K562 (cell line): ENCODE data around the gene LETM1. TPM values are rescaled to one million over a fixed set of nuclear protein-coding genes. Genes with fewer than 3 reads are reported as not detected.

Experiments used
- BCOR ChIP-seq: fragments of 450-650 bp; IDR thresholded peaks from 2 replicates; pipeline ENCODE4 v1.6.1; 2016
- EWSR1 ChIP-seq: fragments of 450-650 bp; IDR thresholded peaks from 2 replicates; pipeline ENCODE4 v1.6.1; 2018; ENCODE audit warnings: borderline replicate concordance, mild to moderate bottlenecking, low read depth, moderate library complexity; ENCODE audit not compliant: partially characterized antibody
- PTBP1 ChIP-seq: fragments of 200-400 bp; formaldehyde crosslinking; IDR thresholded peaks from 2 replicates; pipeline ENCODE4 v1.6.1; 2017; ENCODE audit warnings: low read depth, low read length
- ZFP36 ChIP-seq: fragments of 150-350 bp; IDR thresholded peaks from 2 replicates; pipeline ENCODE4 v1.6.1; 2018; ENCODE audit warnings: low read length, low read depth; ENCODE audit not compliant: partially characterized antibody
- polyA plus RNA-seq, 8 experiments: library from polyadenylated mRNA; depleted of rRNA in 4 of 8; stranded (reverse) in 5 of 8; unstranded in 3 of 8; fragments of >200 nt; fragmentation: Nextera tagmentation in 2 of 8; fragmentation: Illumina TruSeq in 1 of 8; extraction: Ambion mirVana in 2 of 8; extraction: Trizol in 1 of 8; gene quantifications; 2 replicates each; pipeline versions ENCODE4 v1.2.1 to v1.2.3, GENCODE V29; 2011 to 2014; ENCODE audit warnings: inconsistent platforms in 1 of 8, missing spikeins in 1 of 8
- total RNA-seq, 7 experiments: library from RNA; depleted of rRNA in 6 of 7; stranded (reverse); fragments of >200 nt in 6 of 7; fragmentation: Illumina TruSeq in 2 of 7; extraction: Trizol in 2 of 7; gene quantifications; 2 replicates each; pipeline versions ENCODE4 v1.2.1 to v1.2.3, GENCODE V29; 2011 to 2021; ENCODE audit warnings: low replicate concordance in 1 of 7
- TF ChIP-seq, protein P1 (sequence below): fragments of 450-650 bp; IDR thresholded peaks from 2 replicates; pipeline ENCODE4 v1.6.1; 2016; ENCODE audit warnings: mild to moderate bottlenecking, moderate library complexity
- TF ChIP-seq, protein P2 (sequence below): fragments of 150-350 bp; IDR thresholded peaks from 2 replicates; pipeline ENCODE4 v1.6.1; 2014; ENCODE audit warnings: low read depth, mild to moderate bottlenecking, low read length, borderline replicate concordance

The LETM1 gene
- total and polyA plus RNA-seq, 9 of the 15 experiments (the other 6 are each of a cell fraction or from before 2014, with no cell fraction given), result 3.9 to 109 (median 35.0) TPM

DNA sequence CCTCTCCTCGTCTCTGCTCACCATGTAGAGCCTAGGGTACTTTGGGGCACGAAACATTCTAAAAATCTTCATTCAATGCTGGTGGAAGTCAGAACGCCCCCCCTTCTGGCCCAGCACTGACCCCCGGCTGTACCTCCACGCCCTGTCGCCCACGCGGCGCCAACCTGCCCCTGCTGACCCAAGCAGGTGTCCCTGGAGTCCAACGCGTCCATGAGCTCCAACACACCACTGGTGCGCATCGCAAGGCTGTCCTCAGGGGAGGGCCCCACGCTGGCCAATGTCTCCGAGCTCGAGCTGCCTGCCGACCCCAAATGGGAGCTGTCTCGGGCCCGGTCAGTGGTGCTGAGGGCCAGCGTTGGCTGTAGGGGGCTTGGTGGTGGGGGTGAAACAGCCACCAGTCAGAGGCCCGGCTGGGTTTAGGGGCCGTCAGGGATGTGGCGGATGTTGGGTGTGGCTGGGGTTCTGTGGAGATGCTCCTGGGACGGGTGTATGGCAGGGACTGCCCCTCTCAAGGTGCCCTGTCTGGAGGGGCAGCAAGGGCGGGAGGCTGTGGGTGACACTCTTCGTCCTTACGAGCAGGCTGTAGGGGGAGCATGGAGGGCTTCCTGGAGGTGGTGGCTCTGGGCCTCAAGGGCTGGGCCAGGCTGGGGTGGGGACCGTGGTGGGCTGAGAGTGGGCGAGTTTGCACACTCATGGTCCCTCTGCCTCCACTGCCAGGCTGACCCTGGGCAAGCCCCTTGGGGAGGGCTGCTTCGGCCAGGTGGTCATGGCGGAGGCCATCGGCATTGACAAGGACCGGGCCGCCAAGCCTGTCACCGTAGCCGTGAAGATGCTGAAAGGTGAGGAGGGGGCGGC is 51.1 kb downstream of the LETM1 start (continued):
- TF ChIP-seq, protein P1, sequence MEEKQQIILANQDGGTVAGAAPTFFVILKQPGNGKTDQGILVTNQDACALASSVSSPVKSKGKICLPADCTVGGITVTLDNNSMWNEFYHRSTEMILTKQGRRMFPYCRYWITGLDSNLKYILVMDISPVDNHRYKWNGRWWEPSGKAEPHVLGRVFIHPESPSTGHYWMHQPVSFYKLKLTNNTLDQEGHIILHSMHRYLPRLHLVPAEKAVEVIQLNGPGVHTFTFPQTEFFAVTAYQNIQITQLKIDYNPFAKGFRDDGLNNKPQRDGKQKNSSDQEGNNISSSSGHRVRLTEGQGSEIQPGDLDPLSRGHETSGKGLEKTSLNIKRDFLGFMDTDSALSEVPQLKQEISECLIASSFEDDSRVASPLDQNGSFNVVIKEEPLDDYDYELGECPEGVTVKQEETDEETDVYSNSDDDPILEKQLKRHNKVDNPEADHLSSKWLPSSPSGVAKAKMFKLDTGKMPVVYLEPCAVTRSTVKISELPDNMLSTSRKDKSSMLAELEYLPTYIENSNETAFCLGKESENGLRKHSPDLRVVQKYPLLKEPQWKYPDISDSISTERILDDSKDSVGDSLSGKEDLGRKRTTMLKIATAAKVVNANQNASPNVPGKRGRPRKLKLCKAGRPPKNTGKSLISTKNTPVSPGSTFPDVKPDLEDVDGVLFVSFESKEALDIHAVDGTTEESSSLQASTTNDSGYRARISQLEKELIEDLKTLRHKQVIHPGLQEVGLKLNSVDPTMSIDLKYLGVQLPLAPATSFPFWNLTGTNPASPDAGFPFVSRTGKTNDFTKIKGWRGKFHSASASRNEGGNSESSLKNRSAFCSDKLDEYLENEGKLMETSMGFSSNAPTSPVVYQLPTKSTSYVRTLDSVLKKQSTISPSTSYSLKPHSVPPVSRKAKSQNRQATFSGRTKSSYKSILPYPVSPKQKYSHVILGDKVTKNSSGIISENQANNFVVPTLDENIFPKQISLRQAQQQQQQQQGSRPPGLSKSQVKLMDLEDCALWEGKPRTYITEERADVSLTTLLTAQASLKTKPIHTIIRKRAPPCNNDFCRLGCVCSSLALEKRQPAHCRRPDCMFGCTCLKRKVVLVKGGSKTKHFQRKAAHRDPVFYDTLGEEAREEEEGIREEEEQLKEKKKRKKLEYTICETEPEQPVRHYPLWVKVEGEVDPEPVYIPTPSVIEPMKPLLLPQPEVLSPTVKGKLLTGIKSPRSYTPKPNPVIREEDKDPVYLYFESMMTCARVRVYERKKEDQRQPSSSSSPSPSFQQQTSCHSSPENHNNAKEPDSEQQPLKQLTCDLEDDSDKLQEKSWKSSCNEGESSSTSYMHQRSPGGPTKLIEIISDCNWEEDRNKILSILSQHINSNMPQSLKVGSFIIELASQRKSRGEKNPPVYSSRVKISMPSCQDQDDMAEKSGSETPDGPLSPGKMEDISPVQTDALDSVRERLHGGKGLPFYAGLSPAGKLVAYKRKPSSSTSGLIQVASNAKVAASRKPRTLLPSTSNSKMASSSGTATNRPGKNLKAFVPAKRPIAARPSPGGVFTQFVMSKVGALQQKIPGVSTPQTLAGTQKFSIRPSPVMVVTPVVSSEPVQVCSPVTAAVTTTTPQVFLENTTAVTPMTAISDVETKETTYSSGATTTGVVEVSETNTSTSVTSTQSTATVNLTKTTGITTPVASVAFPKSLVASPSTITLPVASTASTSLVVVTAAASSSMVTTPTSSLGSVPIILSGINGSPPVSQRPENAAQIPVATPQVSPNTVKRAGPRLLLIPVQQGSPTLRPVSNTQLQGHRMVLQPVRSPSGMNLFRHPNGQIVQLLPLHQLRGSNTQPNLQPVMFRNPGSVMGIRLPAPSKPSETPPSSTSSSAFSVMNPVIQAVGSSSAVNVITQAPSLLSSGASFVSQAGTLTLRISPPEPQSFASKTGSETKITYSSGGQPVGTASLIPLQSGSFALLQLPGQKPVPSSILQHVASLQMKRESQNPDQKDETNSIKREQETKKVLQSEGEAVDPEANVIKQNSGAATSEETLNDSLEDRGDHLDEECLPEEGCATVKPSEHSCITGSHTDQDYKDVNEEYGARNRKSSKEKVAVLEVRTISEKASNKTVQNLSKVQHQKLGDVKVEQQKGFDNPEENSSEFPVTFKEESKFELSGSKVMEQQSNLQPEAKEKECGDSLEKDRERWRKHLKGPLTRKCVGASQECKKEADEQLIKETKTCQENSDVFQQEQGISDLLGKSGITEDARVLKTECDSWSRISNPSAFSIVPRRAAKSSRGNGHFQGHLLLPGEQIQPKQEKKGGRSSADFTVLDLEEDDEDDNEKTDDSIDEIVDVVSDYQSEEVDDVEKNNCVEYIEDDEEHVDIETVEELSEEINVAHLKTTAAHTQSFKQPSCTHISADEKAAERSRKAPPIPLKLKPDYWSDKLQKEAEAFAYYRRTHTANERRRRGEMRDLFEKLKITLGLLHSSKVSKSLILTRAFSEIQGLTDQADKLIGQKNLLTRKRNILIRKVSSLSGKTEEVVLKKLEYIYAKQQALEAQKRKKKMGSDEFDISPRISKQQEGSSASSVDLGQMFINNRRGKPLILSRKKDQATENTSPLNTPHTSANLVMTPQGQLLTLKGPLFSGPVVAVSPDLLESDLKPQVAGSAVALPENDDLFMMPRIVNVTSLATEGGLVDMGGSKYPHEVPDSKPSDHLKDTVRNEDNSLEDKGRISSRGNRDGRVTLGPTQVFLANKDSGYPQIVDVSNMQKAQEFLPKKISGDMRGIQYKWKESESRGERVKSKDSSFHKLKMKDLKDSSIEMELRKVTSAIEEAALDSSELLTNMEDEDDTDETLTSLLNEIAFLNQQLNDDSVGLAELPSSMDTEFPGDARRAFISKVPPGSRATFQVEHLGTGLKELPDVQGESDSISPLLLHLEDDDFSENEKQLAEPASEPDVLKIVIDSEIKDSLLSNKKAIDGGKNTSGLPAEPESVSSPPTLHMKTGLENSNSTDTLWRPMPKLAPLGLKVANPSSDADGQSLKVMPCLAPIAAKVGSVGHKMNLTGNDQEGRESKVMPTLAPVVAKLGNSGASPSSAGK, result no peak
- TF ChIP-seq ZFP36, result peak; percentile 97
- TF ChIP-seq, protein P2, sequence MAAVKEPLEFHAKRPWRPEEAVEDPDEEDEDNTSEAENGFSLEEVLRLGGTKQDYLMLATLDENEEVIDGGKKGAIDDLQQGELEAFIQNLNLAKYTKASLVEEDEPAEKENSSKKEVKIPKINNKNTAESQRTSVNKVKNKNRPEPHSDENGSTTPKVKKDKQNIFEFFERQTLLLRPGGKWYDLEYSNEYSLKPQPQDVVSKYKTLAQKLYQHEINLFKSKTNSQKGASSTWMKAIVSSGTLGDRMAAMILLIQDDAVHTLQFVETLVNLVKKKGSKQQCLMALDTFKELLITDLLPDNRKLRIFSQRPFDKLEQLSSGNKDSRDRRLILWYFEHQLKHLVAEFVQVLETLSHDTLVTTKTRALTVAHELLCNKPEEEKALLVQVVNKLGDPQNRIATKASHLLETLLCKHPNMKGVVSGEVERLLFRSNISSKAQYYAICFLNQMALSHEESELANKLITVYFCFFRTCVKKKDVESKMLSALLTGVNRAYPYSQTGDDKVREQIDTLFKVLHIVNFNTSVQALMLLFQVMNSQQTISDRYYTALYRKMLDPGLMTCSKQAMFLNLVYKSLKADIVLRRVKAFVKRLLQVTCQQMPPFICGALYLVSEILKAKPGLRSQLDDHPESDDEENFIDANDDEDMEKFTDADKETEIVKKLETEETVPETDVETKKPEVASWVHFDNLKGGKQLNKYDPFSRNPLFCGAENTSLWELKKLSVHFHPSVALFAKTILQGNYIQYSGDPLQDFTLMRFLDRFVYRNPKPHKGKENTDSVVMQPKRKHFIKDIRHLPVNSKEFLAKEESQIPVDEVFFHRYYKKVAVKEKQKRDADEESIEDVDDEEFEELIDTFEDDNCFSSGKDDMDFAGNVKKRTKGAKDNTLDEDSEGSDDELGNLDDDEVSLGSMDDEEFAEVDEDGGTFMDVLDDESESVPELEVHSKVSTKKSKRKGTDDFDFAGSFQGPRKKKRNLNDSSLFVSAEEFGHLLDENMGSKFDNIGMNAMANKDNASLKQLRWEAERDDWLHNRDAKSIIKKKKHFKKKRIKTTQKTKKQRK, result no peak
- TF ChIP-seq BCOR, result peak; percentile 77
- no peak for TF ChIP-seq EWSR1
- TF ChIP-seq PTBP1, result peak; percentile 54; the same call in 1 of the 2 replicates
